HG03378 (cell line): ENCODE results near the gene KRT4.

Experiments
- ATAC-seq: cut with Tn5 transposase; IDR thresholded peaks from one replicate; pipeline ENCODE4 v1.9.1; 2021; ENCODE audit warnings: mild to moderate bottlenecking, moderate library complexity; ENCODE audit not compliant: unreplicated experiment

The KRT4 gene

GRCh38 chr12:52837413-52837741 lies 23.5 kb upstream of the KRT4 start:
- no peak for ATAC-seq

GRCh38 chr12:52836491-52837412 lies 22.8 kb upstream of the KRT4 start:
- ATAC-seq: no peak

- ATAC-seq: no peak
Observed at GRCh38 chr12:52836042-52836466, 22.1 kb upstream of the KRT4 start.

GRCh38 chr12:52835271-52836041 lies 21.5 kb upstream of the KRT4 start:
- no peak for ATAC-seq

- ATAC-seq: no peak
Observed at GRCh38 chr12:52834727-52835001, 20.7 kb upstream of the KRT4 start.

GRCh38 chr12:52833922-52834726 lies 20.2 kb upstream of the KRT4 start, which contains the start of gene KRT79:
Gene KRT79 (minus strand): TSS chr12:52834311. CDS start chr12:52834260, 51 bp downstream.
- no peak for ATAC-seq

- no peak for ATAC-seq
Observed at GRCh38 chr12:52832985-52833905, 19.3 kb upstream of the KRT4 start.

- no peak for ATAC-seq
Observed at GRCh38 chr12:52832451-52832850, 18.5 kb upstream of the KRT4 start.

- no peak for ATAC-seq
Observed at GRCh38 chr12:52831251-52831650, 17.3 kb upstream of the KRT4 start.

- ATAC-seq: no peak
Observed at GRCh38 chr12:52829986-52830770, 16.3 kb upstream of the KRT4 start.

- ATAC-seq: no peak
Observed at GRCh38 chr12:52828591-52829021, 14.7 kb upstream of the KRT4 start.

- no peak for ATAC-seq
Observed at GRCh38 chr12:52828156-52828555, 14.2 kb upstream of the KRT4 start.

GRCh38 chr12:52827499-52828090 lies 13.7 kb upstream of the KRT4 start:
- ATAC-seq: no peak

GRCh38 chr12:52826611-52827498 lies 12.9 kb upstream of the KRT4 start:
- ATAC-seq: no peak

GRCh38 chr12:52825961-52826360 lies 12.0 kb upstream of the KRT4 start:
- ATAC-seq: no peak

GRCh38 chr12:52824741-52825410 lies 11.0 kb upstream of the KRT4 start:
- no peak for ATAC-seq

GRCh38 chr12:52823761-52824450 lies 10.0 kb upstream of the KRT4 start:
- no peak for ATAC-seq
